ENCODE measurements around the gene ZFPM1.

DNA sequence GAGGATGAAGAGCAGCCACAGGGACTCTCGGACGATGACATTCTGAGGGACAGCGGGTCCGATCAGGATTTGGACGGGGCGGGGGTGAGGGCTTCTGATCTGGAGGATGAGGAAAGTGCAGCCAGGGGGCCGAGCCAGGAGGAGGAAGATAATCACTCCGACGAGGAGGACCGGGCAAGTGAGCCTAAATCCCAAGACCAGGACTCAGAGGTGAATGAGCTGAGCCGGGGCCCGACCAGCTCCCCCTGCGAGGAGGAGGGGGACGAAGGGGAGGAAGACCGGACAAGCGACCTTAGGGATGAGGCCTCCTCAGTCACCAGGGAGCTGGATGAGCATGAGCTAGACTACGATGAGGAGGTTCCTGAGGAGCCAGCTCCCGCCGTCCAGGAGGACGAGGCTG, 124.1 kb downstream of the ZFPM1 start:
- TF ChIP-seq, protein P1, sequence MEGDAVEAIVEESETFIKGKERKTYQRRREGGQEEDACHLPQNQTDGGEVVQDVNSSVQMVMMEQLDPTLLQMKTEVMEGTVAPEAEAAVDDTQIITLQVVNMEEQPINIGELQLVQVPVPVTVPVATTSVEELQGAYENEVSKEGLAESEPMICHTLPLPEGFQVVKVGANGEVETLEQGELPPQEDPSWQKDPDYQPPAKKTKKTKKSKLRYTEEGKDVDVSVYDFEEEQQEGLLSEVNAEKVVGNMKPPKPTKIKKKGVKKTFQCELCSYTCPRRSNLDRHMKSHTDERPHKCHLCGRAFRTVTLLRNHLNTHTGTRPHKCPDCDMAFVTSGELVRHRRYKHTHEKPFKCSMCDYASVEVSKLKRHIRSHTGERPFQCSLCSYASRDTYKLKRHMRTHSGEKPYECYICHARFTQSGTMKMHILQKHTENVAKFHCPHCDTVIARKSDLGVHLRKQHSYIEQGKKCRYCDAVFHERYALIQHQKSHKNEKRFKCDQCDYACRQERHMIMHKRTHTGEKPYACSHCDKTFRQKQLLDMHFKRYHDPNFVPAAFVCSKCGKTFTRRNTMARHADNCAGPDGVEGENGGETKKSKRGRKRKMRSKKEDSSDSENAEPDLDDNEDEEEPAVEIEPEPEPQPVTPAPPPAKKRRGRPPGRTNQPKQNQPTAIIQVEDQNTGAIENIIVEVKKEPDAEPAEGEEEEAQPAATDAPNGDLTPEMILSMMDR (IDR thresholded peaks at IDR 0.05), result no peak
- no peak for TF ChIP-seq POLR2A (IDR thresholded peaks at IDR 0.05)

Measured in thyroid gland (tissue), 4 donors.